HG02588 (cell line): ENCODE results near the gene TRIM22.

Experiments
- ATAC-seq: cut with Tn5 transposase; IDR thresholded peaks from one replicate; pipeline ENCODE4 v1.9.1; 2021; ENCODE audit warnings: mild to moderate bottlenecking, moderate library complexity; ENCODE audit not compliant: unreplicated experiment

The TRIM22 gene

GRCh38 chr11:5737670-5738392 lies 48.2 kb downstream of the TRIM22 start:
- ATAC-seq: no peak

GRCh38 chr11:5738431-5738830 lies 48.8 kb downstream of the TRIM22 start:
- ATAC-seq: no peak

GRCh38 chr11:5746614-5747013 lies 57.0 kb downstream of the TRIM22 start:
- no peak for ATAC-seq

GRCh38 chr11:5749836-5750235 lies 60.2 kb downstream of the TRIM22 start:
- no peak for ATAC-seq

- ATAC-seq: no peak
Observed at GRCh38 chr11:5753943-5754342, 64.4 kb downstream of the TRIM22 start, which contains the start of gene OR52N4. Gene OR52N4 (plus strand): TSS chr11:5754243. CDS start chr11:5754741, 498 bp downstream.
